Stimulated activated CD8-positive, alpha-beta memory T cell treated with anti-CD3 and anti-CD28 coated beads, Interleukin-4, amount 100 ng/mL, for 24 hours (primary cell): ENCODE data around the gene PITPNB.
A peak's percentile ranks its signal among the peaks of the same experiment; 100 is the strongest.

Source experiments
- DNase-seq: peaks from one replicate; pipeline ENCODE4 v3.0.0-alpha.2; 2020; ENCODE audit warnings: low read depth

Gene PITPNB

GRCh38 chr22:27919222-27919941 lies at the start of gene PITPNB:
Gene PITPNB (minus strand): TSS chr22:27919256. CDS start chr22:27919191, 65 bp downstream.
- peak; percentile 98 for DNase-seq

- DNase-seq, result no peak
Measured at GRCh38 chr22:27966168-27967064, 47.4 kb upstream of the PITPNB start.

- DNase-seq, result no peak
Measured at GRCh38 chr22:27962268-27963044, 43.4 kb upstream of the PITPNB start.

GRCh38 chr22:27961680-27962079 lies 42.6 kb upstream of the PITPNB start:
- DNase-seq, result no peak

- DNase-seq, result no peak
Measured at GRCh38 chr22:27961182-27961581, 42.1 kb upstream of the PITPNB start.

- DNase-seq, result no peak
Measured at GRCh38 chr22:27959335-27960090, 40.5 kb upstream of the PITPNB start.

GRCh38 chr22:27952779-27953178 lies 33.7 kb upstream of the PITPNB start:
- no peak for DNase-seq

GRCh38 chr22:27952091-27952490 lies 33.0 kb upstream of the PITPNB start:
- DNase-seq, result no peak

- no peak for DNase-seq
Measured at GRCh38 chr22:27949421-27949820, 30.4 kb upstream of the PITPNB start.

- DNase-seq, result no peak
Measured at GRCh38 chr22:27948569-27948968, 29.5 kb upstream of the PITPNB start.

GRCh38 chr22:27947448-27947847 lies 28.4 kb upstream of the PITPNB start:
- no peak for DNase-seq

- DNase-seq, result no peak
Measured at GRCh38 chr22:27941143-27941542, 22.1 kb upstream of the PITPNB start.

GRCh38 chr22:27937453-27937852 lies 18.4 kb upstream of the PITPNB start:
- no peak for DNase-seq

- DNase-seq, result no peak
Measured at GRCh38 chr22:27935897-27936296, 16.8 kb upstream of the PITPNB start.

- no peak for DNase-seq
Measured at GRCh38 chr22:27934069-27934468, 15.0 kb upstream of the PITPNB start.

GRCh38 chr22:27933186-27933983 lies 14.3 kb upstream of the PITPNB start:
- DNase-seq, result no peak

GRCh38 chr22:27930331-27931060 lies 11.4 kb upstream of the PITPNB start:
- no peak for DNase-seq

- DNase-seq, result no peak
Measured at GRCh38 chr22:27927608-27928007, 8.6 kb upstream of the PITPNB start.

GRCh38 chr22:27925331-27925730 lies 6.3 kb upstream of the PITPNB start:
- no peak for DNase-seq
